Keratinocyte (primary cell): ENCODE data around the gene CENPU. TPM values are rescaled to one million over a fixed set of nuclear protein-coding genes. Genes with fewer than 3 reads are reported as not detected.

Experiments
- DNase-seq: peaks from one replicate; pipeline ENCODE4 v3.0.0-alpha.2; 2011; ENCODE audit warnings: low read depth, missing footprints, low spot score
- FAIRE-seq: peaks from 2 replicates; lab custom pipeline; 2011; peaks lifted over from hg19 to GRCh38; lab: Jason Lieb, UNC
- H2AFZ ChIP-seq: 2 replicates; pipeline ENCODE4 v1.6.0; 2012; ENCODE audit warnings: low read length, control low read depth, inconsistent platforms; ENCODE audit not compliant: control insufficient read depth
- H3K27ac ChIP-seq: 2 replicates; pipeline ENCODE4 v1.5.1; 2011; ENCODE audit warnings: low read length; ENCODE audit not compliant: control insufficient read depth, insufficient read depth
- H3K27me3 ChIP-seq: 3 replicates; pipeline ENCODE4 v1.6.0; 2011; ENCODE audit warnings: low read length; ENCODE audit not compliant: control insufficient read depth, insufficient read depth; ENCODE audit errors: extremely low read depth
- H3K36me3 ChIP-seq, 2 experiments: 2 replicates in 1 of 2; 3 replicates in 1 of 2; pipeline ENCODE4 v1.5.1; 2011; ENCODE audit warnings: low read length in 2 of 2, mild to moderate bottlenecking in 1 of 2; ENCODE audit not compliant: control insufficient read depth in 2 of 2, insufficient read depth in 2 of 2; ENCODE audit errors: extremely low read depth in 1 of 2
- H3K4me1 ChIP-seq: 3 replicates; pipeline ENCODE4 v1.5.1; 2011; ENCODE audit warnings: low read length; ENCODE audit not compliant: control insufficient read depth, insufficient read depth; ENCODE audit errors: extremely low read depth
- H3K4me2 ChIP-seq: 3 replicates; pipeline ENCODE4 v1.6.0; 2011; ENCODE audit warnings: low read depth, low read length; ENCODE audit not compliant: control insufficient read depth, insufficient read depth; ENCODE audit errors: extremely low read depth
- H3K4me3 ChIP-seq, 3 experiments: fragments of 200-600 bp in 1 of 3; sonication (generic) in 1 of 3; 2 replicates in 2 of 3; 3 replicates in 1 of 3; pipeline ENCODE4 v1.5.1; 2011 to 2016; ENCODE audit warnings: low read length in 3 of 3, mild to moderate bottlenecking in 3 of 3, control low read depth in 2 of 3, inconsistent platforms in 1 of 3, low read depth in 1 of 3, mixed read lengths in 1 of 3, mixed run types in 1 of 3, moderate library complexity in 1 of 3; ENCODE audit not compliant: control insufficient read depth in 2 of 3, insufficient read depth in 2 of 3; ENCODE audit errors: extremely low read depth in 1 of 3
- H3K79me2 ChIP-seq: 2 replicates; pipeline ENCODE4 v1.6.0; 2012; ENCODE audit warnings: low read length; ENCODE audit not compliant: control insufficient read depth, insufficient read depth
- H3K9ac ChIP-seq: 3 replicates; pipeline ENCODE4 v1.6.0; 2011; ENCODE audit warnings: low read length; ENCODE audit not compliant: control insufficient read depth, insufficient read depth; ENCODE audit errors: extremely low read depth
- H3K9me1 ChIP-seq: 3 replicates; pipeline ENCODE4 v1.6.0; 2011; ENCODE audit warnings: low read length; ENCODE audit not compliant: control insufficient read depth, insufficient read depth; ENCODE audit errors: extremely low read depth
- H3K9me3 ChIP-seq: 2 replicates; pipeline ENCODE4 v1.5.1; 2012; ENCODE audit warnings: low read depth, low read length; ENCODE audit not compliant: control insufficient read depth
- H4K20me1 ChIP-seq: 3 replicates; pipeline ENCODE4 v1.6.0; 2011; ENCODE audit warnings: low read length; ENCODE audit not compliant: control insufficient read depth, insufficient read depth; ENCODE audit errors: extremely low read depth
- EZH2 ChIP-seq: IDR thresholded peaks from one replicate; pipeline ENCODE4 v1.6.1; 2012; ENCODE audit warnings: inconsistent platforms, mild to moderate bottlenecking, low read length, moderate library complexity
- dilution Hi-C: fragments of 300-500 bp; cut with MboI; formaldehyde crosslinking; loops from one replicate; pipeline ENCODE4 v1.7.0; 2020; ENCODE audit warnings: low sequenced_read_pairs; ENCODE audit not compliant: extremely low pct_ligation_motif_present
- polyA plus RNA-seq, 5 experiments: library from polyadenylated mRNA; depleted of rRNA in 3 of 5; stranded (reverse) in 3 of 5; stranded (forward) in 1 of 5; unstranded in 1 of 5; fragments of >200 nt; gene quantifications; 1 replicate in 1 of 5; 2 replicates in 3 of 5; 3 replicates in 1 of 5; pipeline versions ENCODE4 v1.2.1 to v1.2.3, GENCODE V29; 2011 to 2012; ENCODE audit warnings: missing spikeins in 2 of 5, low read depth in 1 of 5, low replicate concordance in 1 of 5
- TF ChIP-seq, protein P1 (sequence below), 3 experiments: IDR thresholded peaks in 1 of 3; conservative IDR thresholded peaks in 1 of 3; optimal IDR thresholded peaks in 1 of 3; 2 replicates in 2 of 3; 3 replicates in 1 of 3; pipeline versions ENCODE3 to v1.5.1; 2011; ENCODE audit warnings: low read length in 3 of 3, mild to moderate bottlenecking in 3 of 3, moderate library complexity in 2 of 3, control low read depth in 1 of 3, inconsistent platforms in 1 of 3; ENCODE audit not compliant: insufficient read depth in 2 of 3; ENCODE audit errors: extremely low read depth in 1 of 3

Gene CENPU
- polyA plus RNA-seq, 1 donor (not counting 4 experiments of a cell fraction or from before 2014, with no cell fraction given) = 12.5 TPM

DNA sequence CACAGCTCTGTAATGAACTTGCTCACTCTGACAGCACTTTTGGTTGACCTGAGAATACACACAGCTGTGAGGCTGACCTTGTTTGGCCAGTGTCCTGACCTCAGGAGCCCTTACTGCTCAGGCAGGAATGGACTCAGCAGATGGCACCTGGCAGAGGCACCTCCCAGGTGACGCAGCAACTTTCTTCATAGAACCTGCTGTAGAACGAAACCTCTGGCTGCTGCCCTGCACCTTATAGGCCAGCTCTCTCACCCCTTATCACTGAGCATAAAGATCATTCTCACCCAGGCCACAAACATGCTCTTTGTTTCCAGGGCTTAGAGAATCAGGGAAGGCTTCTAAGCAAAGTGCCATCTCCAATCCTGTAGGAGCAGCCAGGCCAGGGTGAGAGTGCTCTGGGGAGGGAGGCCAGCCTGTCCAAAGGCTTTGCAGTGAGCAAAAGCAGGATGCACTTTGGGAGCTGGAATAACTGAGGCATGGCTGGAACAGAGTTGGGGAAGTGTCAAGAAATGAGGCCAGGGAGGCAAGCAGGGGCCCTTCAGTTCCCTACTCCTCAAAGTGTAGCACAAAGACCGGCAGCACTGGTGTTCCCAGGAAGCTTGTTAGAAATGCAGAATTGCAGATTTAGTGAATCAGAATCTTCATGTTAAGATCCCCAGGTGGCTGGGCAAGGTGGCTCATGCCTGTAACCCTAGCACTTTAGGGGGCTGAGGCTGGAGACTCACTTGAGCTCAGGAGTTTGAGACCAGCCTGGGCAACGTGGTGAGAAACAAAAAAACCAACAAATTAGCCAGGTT, 13.3 kb upstream of the CENPU start:
- H3K9ac ChIP-seq = no peak overlapping the region
- FAIRE-seq = peak; percentile 66
- no peaks in the 10 kb centered on the region for H3K36me3 ChIP-seq
- TF ChIP-seq, protein P1, sequence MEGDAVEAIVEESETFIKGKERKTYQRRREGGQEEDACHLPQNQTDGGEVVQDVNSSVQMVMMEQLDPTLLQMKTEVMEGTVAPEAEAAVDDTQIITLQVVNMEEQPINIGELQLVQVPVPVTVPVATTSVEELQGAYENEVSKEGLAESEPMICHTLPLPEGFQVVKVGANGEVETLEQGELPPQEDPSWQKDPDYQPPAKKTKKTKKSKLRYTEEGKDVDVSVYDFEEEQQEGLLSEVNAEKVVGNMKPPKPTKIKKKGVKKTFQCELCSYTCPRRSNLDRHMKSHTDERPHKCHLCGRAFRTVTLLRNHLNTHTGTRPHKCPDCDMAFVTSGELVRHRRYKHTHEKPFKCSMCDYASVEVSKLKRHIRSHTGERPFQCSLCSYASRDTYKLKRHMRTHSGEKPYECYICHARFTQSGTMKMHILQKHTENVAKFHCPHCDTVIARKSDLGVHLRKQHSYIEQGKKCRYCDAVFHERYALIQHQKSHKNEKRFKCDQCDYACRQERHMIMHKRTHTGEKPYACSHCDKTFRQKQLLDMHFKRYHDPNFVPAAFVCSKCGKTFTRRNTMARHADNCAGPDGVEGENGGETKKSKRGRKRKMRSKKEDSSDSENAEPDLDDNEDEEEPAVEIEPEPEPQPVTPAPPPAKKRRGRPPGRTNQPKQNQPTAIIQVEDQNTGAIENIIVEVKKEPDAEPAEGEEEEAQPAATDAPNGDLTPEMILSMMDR (optimal IDR thresholded peaks at IDR 0.05 in 1 of 3, IDR thresholded peaks at IDR 0.05 in 1 of 3, conservative IDR thresholded peaks at IDR 0.05 in 1 of 3; ENCODE audit: extremely low read depth in 1 of 3, insufficient read depth in 2 of 3, low read length in 3 of 3) = no peak
- no peak for TF ChIP-seq EZH2
- H3K4me1 ChIP-seq = peaks cover 35% of the 10 kb centered on the region
- no peak for DNase-seq
- no peaks in the 10 kb centered on the region for H4K20me1 ChIP-seq
- H3K79me2 ChIP-seq = no peaks in the 10 kb centered on the region
- H3K27ac ChIP-seq = peak overlapping the region; percentile 48
- peak overlapping the region; percentile 39 for H3K4me2 ChIP-seq
- no peak overlapping the region for H3K4me3 ChIP-seq
- dilution Hi-C loops = no loop called here
- H3K27me3 ChIP-seq = no peaks in the 10 kb centered on the region
- H3K9me1 ChIP-seq = no peaks in the 10 kb centered on the region
- no peak overlapping the region for H2AFZ ChIP-seq
- no peaks in the 10 kb centered on the region for H3K9me3 ChIP-seq

DNA sequence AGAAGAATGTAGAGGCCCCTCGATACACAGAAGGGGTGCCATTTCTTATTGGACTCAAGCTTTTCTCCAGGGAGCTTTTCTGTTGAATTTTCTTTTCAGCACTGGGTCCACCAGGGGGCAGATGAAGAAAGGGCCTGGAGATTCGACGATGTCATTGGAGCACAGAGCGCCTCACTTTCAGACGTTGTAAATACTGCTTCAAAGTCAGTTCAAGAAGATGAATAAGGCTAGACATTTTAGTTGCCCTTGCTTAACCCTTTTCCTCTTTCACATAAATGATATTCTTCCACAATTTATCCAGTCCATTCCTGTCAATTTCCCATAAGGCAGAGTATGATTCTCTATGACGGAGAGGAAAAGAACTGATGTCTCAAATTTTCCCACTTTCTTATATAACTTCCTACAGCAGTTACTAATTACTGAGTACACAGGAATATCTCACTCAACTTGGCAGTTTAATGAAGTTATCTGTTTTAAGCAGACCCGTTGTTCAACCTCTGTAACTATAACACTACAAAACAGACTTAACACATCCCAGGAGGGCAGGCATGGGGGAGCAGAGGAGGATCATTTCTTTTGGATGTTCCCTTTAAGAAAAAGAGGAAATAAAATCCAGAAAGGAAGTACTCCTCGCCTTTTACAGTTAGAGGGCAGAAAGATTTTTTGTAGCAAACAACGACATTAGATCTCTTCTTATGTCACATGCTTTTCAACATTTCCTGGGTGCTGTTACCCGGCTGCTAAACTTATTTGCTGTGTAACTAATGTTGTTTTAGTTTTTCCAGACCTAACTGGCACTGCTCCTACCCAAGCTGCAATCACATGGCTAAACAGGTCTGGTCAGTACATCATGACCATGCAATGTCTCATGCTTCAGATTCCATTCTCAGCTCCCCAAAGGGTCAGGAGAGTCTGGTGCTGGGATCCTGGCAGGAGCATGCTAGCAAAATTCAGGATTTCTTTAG, 12.2 kb upstream of the CENPU start:
- peak overlapping the region; percentile 22 for H3K27ac ChIP-seq
- H3K9me1 ChIP-seq = no peaks in the 10 kb centered on the region
- peak overlapping the region; percentile 41 for H2AFZ ChIP-seq
- H3K79me2 ChIP-seq = no peaks in the 10 kb centered on the region
- peak overlapping the region; percentile 23 for H3K9ac ChIP-seq
- no peaks in the 10 kb centered on the region for H3K27me3 ChIP-seq
- dilution Hi-C loops = no loop called here
- H4K20me1 ChIP-seq = no peaks in the 10 kb centered on the region
- DNase-seq (no peak), FAIRE-seq (peak; percentile 73)
- peak overlapping the region; percentile 39 for H3K4me2 ChIP-seq
- H3K4me3 ChIP-seq = no peak overlapping the region
- peaks cover 35% of the 10 kb centered on the region for H3K4me1 ChIP-seq
- TF ChIP-seq EZH2 = no peak
- TF ChIP-seq, protein P1 (optimal IDR thresholded peaks at IDR 0.05 in 1 of 3, IDR thresholded peaks at IDR 0.05 in 1 of 3, conservative IDR thresholded peaks at IDR 0.05 in 1 of 3; ENCODE audit: extremely low read depth in 1 of 3, insufficient read depth in 2 of 3, low read length in 3 of 3) = peak in 2 of 3 experiments; percentile 75 to 81
- H3K36me3 ChIP-seq = no peaks in the 10 kb centered on the region
- H3K9me3 ChIP-seq = no peaks in the 10 kb centered on the region
